ENCODE measurements around the gene MYO5C. TPM values are rescaled to one million over a fixed set of nuclear protein-coding genes. Genes with fewer than 3 reads are reported as not detected.

Gene MYO5C
- total RNA-seq, 2 experiments from 2014 or later: 0.42 to 0.69 TPM

DNA sequence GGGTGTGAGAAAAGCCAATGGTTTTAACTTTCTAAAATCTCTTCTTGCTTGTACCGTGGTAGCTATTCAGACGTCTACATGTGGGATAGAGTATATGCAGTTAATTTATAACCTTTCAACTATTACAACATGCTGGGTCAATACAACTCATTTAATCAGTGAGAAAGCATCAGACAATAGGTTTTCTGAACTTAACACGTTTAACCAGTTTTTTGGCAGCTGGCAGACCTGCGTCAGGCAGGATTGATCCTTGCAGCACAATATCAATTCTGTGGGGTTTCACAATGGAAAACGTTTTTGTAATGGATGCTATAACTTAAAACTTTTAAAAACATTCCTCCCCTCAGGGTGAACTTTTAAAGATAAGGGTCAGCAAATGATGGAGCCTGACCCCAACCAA, 110.9 kb downstream of the MYO5C start:
- Mint-ChIP-seq H3K27me3 (no peaks in the 10 kb centered on the region), H3K4me1 (peaks cover 8% of the 10 kb centered on the region), H3K36me3 (ENCODE audit: low read depth) (no peaks in the 10 kb centered on the region), H3K4me3 (no peak overlapping the region), H3K27ac (no peak overlapping the region), H3K9me3 (ENCODE audit: low read depth) (peaks cover 2% of the 10 kb centered on the region)
- intact Hi-C loops (cut with DNase I, micrococcal nuclease): loop anchor here in 1 of 2 experiments (5.0 kb wide), 1 partner anchor 43 kb away; no protein-coding TSS in a partner anchor
- CTCF ChIA-PET: interaction anchor here (0.7 to 2.9 kb wide), 13 partner anchors 9 to 551 kb away, joined by 3 to 19 read pairs (median 5); no protein-coding TSS in a partner anchor
- POLR2A ChIA-PET: no interaction called here
- ATAC-seq (no peak), DNase-seq (no peak)

DNA sequence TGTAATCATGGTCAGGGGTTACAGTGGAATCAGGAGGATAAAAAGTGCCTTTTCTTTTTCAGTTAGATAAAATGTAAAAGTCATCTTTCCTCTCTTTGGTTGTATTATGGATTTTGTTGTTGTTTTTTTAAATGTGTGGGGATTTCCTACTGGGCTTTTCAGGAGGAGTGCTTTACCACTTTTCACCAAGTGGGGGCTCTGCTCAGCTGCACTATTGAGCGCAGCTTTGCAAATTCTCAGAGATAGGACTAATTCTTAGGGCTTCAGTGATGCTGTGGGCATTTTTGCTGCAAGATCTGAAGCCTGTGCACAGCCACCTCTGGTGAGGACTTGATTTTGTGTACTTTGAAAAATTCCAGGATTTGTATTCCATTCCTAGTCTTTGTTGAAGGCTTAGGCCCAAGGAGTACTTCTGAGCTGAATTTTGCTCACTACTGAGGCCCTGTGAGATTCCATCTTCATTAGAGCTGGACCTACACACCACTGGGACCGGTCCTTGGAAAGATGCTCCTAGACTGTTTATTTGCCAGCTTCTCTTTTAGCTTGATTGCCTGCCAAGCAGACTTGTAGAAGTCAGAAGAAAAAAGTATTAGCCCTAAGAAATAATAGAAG, 111.9 kb downstream of the MYO5C start:
- Mint-ChIP-seq H3K9me3 (ENCODE audit: low read depth) (peaks cover 2% of the 10 kb centered on the region), H3K36me3 (ENCODE audit: low read depth) (no peaks in the 10 kb centered on the region), H3K4me3 (no peak overlapping the region), H3K27ac (no peak overlapping the region), H3K27me3 (no peaks in the 10 kb centered on the region), H3K4me1 (peaks cover 11% of the 10 kb centered on the region)
- ATAC-seq: no peak
- ChIA-PET CTCF (interaction anchor here (0.8 to 2.9 kb wide), 21 partner anchors 10 to 552 kb away, joined by 3 to 19 read pairs (median 3); no protein-coding TSS in a partner anchor), POLR2A (no interaction called here)
- intact Hi-C loops (cut with DNase I, micrococcal nuclease): loop anchor here in 1 of 2 experiments (5.0 kb wide), 1 partner anchor 44 kb away; no protein-coding TSS in a partner anchor
- DNase-seq: peak; percentile 52

DNA sequence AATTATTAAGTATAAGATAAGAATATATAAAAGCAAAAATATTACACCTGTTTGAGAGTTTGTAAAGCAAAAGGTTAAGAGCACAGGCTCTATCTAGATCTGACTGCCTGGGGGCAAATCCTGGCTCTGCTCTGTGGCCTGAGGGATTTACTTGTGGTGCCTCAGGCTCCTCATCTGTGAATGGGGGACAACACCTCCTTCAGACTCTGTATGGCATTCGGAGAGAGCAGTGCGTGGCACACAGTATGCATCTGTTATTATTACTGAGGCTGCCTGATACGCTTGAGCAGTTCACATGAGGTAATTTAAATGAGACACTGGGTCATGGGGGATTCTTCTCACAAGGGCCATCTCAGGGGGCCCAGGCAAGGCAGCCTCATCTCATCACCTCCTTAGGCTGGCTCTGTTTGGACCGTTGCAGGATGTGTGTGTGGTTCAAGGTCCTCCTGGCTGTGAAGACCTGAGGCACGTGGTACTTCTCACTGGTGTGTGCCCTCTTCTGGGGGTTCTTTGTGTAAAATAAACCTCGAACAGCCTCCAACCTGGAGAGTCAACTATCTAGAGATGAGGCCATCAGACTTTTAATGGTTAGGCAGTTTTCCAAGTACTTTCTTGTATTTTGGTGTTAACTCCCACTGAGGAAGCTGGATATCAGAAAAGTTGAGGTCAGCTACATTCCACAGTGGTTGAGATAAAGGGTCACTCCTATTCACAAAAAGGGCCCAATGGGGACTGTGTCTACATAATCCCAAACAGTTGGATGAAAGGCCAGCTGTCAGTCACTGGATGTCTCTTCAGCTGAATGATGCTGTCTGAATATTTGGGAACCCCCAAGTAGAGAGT, 113.4 kb downstream of the MYO5C start:
- Mint-ChIP-seq H3K27ac (no peak overlapping the region), H3K4me1 (peaks cover 19% of the 10 kb centered on the region), H3K9me3 (ENCODE audit: low read depth) (peaks cover 2% of the 10 kb centered on the region), H3K36me3 (ENCODE audit: low read depth) (no peaks in the 10 kb centered on the region), H3K27me3 (no peaks in the 10 kb centered on the region), H3K4me3 (no peak overlapping the region)
- ATAC-seq (no peak), DNase-seq (no peak)
- intact Hi-C loops (cut with DNase I, micrococcal nuclease): loop anchor here in 1 of 2 experiments (5.0 kb wide), 1 partner anchor 45 kb away; no protein-coding TSS in a partner anchor
- POLR2A ChIA-PET: no interaction called here
- CTCF ChIA-PET: interaction anchor here (0.6 to 1.0 kb wide), 4 partner anchors 11 to 45 kb away, joined by 3 to 4 read pairs (median 4); no protein-coding TSS in a partner anchor

DNA sequence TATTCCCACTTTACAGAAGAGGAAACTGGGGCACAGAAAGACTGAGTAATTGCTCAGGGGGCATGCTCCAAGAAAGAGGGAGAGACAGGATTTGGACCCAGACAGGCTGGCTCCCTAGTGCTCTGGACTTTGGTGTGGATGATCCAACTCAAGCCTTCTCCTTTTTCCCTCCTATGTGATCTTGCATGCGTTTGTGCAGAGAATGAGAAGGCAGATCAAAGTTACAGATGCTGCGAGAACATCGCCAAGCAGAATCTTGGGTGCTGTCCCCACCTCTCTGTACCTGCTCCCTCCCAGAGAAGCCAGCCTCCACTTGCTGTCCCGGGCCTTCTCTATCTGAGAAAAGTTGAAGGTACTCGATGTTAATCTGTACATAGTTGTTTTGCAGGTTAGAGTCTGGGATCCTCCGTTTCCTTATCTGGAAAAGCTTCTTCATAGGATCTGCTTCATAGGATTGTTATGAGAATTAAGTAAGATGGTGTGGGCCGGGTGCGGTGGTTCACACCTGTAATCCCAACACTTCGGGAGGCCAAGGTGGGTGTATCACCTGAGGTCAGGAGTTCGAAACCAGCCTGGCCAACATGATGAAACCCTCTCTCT, 114.7 kb downstream of the MYO5C start:
- Mint-ChIP-seq H3K27ac (no peak overlapping the region), H3K27me3 (no peaks in the 10 kb centered on the region), H3K9me3 (ENCODE audit: low read depth) (peaks cover 2% of the 10 kb centered on the region), H3K36me3 (ENCODE audit: low read depth) (no peaks in the 10 kb centered on the region), H3K4me1 (peaks cover 22% of the 10 kb centered on the region), H3K4me3 (peak overlapping the region; percentile 78)
- ATAC-seq: no peak
- CTCF ChIA-PET: interaction anchor here (0.6 to 4.3 kb wide), 4 partner anchors 25 to 263 kb away, joined by 3 to 17 read pairs (median 3); no protein-coding TSS in a partner anchor
- no peak for DNase-seq
- POLR2A ChIA-PET: no interaction called here
- intact Hi-C loops (cut with DNase I, micrococcal nuclease): loop anchor here (1.0 to 5.0 kb wide), 3 partner anchors 27 to 445 kb away; no protein-coding TSS in a partner anchor

DNA sequence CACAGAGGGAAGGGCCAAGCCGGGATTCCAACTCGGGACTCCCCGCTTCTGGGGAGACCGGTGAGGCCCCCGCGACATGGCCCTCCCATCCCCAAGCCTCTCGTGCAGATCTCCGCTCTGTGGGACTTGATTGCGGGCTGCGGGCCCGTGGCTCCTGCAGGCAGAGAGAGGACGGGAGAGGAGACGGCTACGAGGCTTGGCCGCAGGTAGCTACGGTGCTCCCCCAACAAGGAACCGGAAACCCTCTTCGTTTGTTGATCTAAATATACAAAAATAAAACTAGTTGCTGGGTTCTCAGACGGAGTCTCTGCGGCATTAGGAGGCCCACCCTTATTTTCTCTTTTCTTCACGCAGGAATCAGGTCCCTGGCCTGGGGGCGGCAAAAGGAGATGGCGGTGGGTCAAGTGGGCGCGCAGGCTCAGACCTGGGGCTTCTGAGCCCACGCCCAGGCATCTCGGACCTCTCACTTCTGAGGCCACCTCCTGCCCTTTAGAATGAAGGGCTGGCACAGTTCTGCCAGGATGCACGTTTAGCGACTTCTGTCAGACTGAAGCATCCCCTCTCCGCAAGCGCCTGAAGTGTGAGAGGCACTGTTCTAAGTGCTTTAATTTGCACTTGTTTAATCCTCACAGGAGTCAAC, 115.3 kb downstream of the MYO5C start:
- H3K4me1 Mint-ChIP-seq: peaks cover 22% of the 10 kb centered on the region
- peak; percentile 21 for ATAC-seq
- H3K27ac Mint-ChIP-seq: peak overlapping the region; percentile 70
- DNase-seq: peak; percentile 53
- peak overlapping the region; percentile 78 for H3K4me3 Mint-ChIP-seq
- no peaks in the 10 kb centered on the region for H3K27me3 Mint-ChIP-seq
- H3K36me3 Mint-ChIP-seq (ENCODE audit: low read depth): no peaks in the 10 kb centered on the region
- intact Hi-C loops (cut with DNase I, micrococcal nuclease): loop anchor here (1.0 to 5.0 kb wide), 3 partner anchors 28 to 444 kb away; no protein-coding TSS in a partner anchor
- H3K9me3 Mint-ChIP-seq (ENCODE audit: low read depth): peaks cover 2% of the 10 kb centered on the region
- ChIA-PET CTCF (interaction anchor here (0.6 to 4.3 kb wide), 6 partner anchors 9 to 291 kb away, joined by 3 to 17 read pairs (median 6); no protein-coding TSS in a partner anchor), POLR2A (interaction anchor here (1.5 kb wide), 1 partner anchor 34 kb away, joined by 3 read pairs; no protein-coding TSS in a partner anchor)

DNA sequence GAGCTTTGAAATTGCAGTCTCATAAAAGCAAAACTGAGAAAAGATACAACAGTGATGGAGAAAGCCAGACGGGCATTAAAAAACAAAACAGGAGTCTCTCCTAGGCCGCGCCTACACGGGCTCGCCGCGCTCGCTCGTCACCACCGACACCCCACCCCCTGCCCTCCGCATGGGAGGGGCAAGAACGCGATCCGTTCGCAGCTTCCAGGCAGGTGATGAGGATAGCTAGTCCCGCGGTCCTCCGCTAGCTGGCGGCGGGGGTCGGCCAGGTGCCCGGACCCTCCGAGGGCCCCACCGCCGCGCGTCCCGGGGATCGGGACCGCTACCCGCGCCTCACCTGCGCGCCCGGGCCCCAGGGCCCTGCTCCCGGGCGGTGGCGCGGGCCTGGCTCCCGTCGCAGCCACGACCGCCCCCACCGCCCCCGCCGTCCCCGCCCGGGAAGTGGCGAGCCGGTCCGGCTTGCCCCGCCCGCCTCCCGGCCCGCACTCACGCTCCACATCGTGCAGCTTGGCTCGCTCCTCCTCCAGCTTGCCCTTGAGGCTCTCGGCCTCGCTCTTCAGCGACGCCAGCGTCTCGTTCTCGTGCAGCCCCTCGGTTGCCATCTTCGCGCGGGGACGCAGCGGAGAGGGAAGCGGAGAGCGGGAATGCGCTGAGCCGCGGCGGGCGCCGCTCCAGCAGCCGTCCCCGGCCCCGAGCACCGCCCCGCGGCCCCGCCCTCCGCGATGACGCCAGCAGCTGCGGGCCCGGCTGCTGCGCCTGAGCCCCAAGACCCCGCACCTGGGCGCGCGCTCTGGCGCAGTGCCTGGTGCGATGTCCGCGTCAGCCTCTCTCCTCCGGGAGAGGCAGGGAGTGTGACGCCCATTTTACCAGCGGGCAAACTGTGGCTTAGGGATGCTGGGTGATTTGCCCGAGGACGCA, 116.1 kb downstream of the MYO5C start:
- Mint-ChIP-seq H3K36me3 (ENCODE audit: low read depth) (no peaks in the 10 kb centered on the region), H3K9me3 (ENCODE audit: low read depth) (peaks cover 2% of the 10 kb centered on the region), H3K27ac (peak overlapping the region; percentile 97), H3K4me1 (peaks cover 22% of the 10 kb centered on the region), H3K4me3 (peak overlapping the region; percentile 82), H3K27me3 (no peaks in the 10 kb centered on the region)
- CTCF ChIA-PET: interaction anchor here (0.6 to 4.3 kb wide), 14 partner anchors 9 to 555 kb away, joined by 3 to 23 read pairs (median 5); partner anchors contain the start of gene LEO1
- POLR2A ChIA-PET: interaction anchor here (0.6 to 1.5 kb wide), 4 partner anchors 35 to 287 kb away, joined by 3 to 5 read pairs (median 4); partner anchors contain the start of gene LEO1
- DNase-seq (peak; percentile 93), ATAC-seq (peak; percentile 89)
- intact Hi-C loops (cut with DNase I, micrococcal nuclease): loop anchor here (1.0 to 5.0 kb wide), 9 partner anchors 29 to 499 kb away; partner anchors contain the start of genes LEO1 (in 2 of the 2), ARPP19 (in 1 of the 2), ATOSA (in 1 of the 2) and MAPK6 (in 1 of the 2)

DNA sequence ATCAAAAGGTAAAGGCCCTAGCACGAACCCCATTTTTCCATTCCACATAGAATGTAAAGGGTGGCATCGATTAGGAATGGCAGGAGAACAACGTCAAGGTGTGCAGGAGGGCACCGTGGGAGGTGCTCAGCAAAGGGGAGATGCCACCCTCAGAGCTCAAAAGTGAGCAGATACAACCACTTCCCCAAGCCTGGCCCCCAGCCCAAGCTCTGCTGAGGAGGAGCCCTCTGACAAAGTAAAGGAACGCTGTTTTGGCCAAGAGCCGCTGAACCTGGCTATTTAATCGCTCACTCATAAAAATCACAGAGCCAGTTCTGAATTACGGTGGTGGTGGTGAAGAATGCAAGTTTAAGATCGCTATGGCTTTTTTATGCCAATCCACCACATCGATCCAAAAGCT, 116.8 kb downstream of the MYO5C start:
- peaks cover 2% of the 10 kb centered on the region for H3K9me3 Mint-ChIP-seq (ENCODE audit: low read depth)
- H3K4me3 Mint-ChIP-seq: peak overlapping the region; percentile 82
- no peak for ATAC-seq
- no peaks in the 10 kb centered on the region for H3K27me3 Mint-ChIP-seq
- POLR2A ChIA-PET: interaction anchor here (0.6 to 1.5 kb wide), 5 partner anchors 36 to 1201 kb away, joined by 3 to 5 read pairs (median 4); partner anchors contain the start of gene LEO1
- H3K36me3 Mint-ChIP-seq (ENCODE audit: low read depth): no peaks in the 10 kb centered on the region
- DNase-seq: peak; percentile 26
- intact Hi-C loops (cut with DNase I, micrococcal nuclease): loop anchor here (1.0 to 5.0 kb wide), 6 partner anchors 48 to 500 kb away; partner anchors contain the start of genes LEO1 (in 2 of the 2), ARPP19 (in 1 of the 2), ATOSA (in 1 of the 2) and MAPK6 (in 1 of the 2)
- peaks cover 22% of the 10 kb centered on the region for H3K4me1 Mint-ChIP-seq
- CTCF ChIA-PET: interaction anchor here (0.6 to 4.3 kb wide), 12 partner anchors 8 to 556 kb away, joined by 3 to 23 read pairs (median 6); partner anchors contain the start of gene LEO1
- peak overlapping the region; percentile 97 for H3K27ac Mint-ChIP-seq

DNA sequence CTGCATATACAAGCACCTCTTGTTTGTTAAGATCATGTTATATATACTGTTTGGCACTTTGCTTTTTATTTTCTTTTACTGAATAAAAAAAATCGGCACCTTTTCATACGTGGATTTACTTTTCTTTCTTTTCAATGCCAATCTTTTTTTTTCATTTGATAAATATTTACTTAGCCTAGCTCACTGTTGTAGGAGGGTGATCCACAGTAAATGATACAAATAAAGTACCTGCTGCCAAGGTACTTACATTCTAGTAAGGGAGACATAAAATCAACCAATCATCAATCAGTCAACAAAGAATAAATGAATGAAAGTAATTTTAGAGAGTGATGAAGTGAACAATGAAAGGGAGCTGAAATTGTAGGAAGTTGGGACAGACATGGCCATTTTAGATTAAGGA, 122.7 kb downstream of the MYO5C start:
- intact Hi-C loops (cut with DNase I, micrococcal nuclease): no loop called here
- H3K27ac Mint-ChIP-seq: no peak overlapping the region
- ChIA-PET POLR2A (no interaction called here), CTCF (interaction anchor here (0.8 to 0.9 kb wide), 2 partner anchors 36 to 201 kb away, joined by 3 read pairs; partner anchors contain the start of gene LEO1)
- DNase-seq (no peak), ATAC-seq (no peak)
- peaks cover 18% of the 10 kb centered on the region for H3K4me1 Mint-ChIP-seq
- no peak overlapping the region for H3K4me3 Mint-ChIP-seq
- H3K27me3 Mint-ChIP-seq: no peaks in the 10 kb centered on the region
- no peaks in the 10 kb centered on the region for H3K36me3 Mint-ChIP-seq (ENCODE audit: low read depth)
- H3K9me3 Mint-ChIP-seq (ENCODE audit: low read depth): no peaks in the 10 kb centered on the region

DNA sequence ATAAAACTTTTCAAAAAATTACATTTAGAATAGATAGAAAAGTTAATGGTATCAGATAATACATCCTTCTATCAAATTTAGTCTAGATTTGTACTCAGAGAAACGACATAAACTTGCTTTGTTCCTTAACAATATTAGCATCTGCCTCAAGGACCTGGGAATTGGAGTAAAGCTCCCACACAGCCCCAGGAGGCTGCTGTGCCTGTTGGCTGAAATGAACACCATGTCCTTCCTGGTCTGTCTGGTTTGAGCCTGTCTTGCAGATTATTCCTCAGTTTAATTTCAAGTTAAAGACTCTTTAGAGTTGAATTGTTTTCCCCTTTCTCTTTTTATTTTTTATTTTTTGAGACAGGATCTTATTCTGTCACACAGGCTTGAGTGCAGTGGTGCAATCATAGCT, 123.8 kb downstream of the MYO5C start:
- POLR2A ChIA-PET: interaction anchor here (0.7 kb wide), 1 partner anchor 338 kb away, joined by 4 read pairs; no protein-coding TSS in a partner anchor
- CTCF ChIA-PET: interaction anchor here (0.6 to 2.2 kb wide), 7 partner anchors 8 to 316 kb away, joined by 3 to 9 read pairs (median 4); no protein-coding TSS in a partner anchor
- DNase-seq (no peak), ATAC-seq (no peak)
- Mint-ChIP-seq H3K9me3 (ENCODE audit: low read depth) (no peaks in the 10 kb centered on the region), H3K36me3 (ENCODE audit: low read depth) (no peaks in the 10 kb centered on the region), H3K27ac (no peak overlapping the region), H3K4me1 (peaks cover 15% of the 10 kb centered on the region), H3K27me3 (no peaks in the 10 kb centered on the region), H3K4me3 (no peak overlapping the region)
- intact Hi-C loops (cut with DNase I, micrococcal nuclease): no loop called here
